ENCODE measurements around the gene ABCA4. TPM values are rescaled to one million over a fixed set of nuclear protein-coding genes. Genes with fewer than 3 reads are reported as not detected.
"Not testable (repeated sequence)": the region's sequence is repeated elsewhere in the genome, so short reads cannot be mapped to it uniquely, and the experiment has no call there.

Gene ABCA4
- total and polyA plus RNA-seq, 2 of the 8 experiments (the other 6 are each of a cell fraction or from before 2014, with no cell fraction given) = 0.06 TPM; not detected in 1

- no peak for TF ChIP-seq ATF2 (IDR thresholded peaks at IDR 0.05; ENCODE audit: low read length)
Observed at GRCh38 chr1:93955765-93956164, 165.2 kb downstream of the ABCA4 start (continued).

DNA sequence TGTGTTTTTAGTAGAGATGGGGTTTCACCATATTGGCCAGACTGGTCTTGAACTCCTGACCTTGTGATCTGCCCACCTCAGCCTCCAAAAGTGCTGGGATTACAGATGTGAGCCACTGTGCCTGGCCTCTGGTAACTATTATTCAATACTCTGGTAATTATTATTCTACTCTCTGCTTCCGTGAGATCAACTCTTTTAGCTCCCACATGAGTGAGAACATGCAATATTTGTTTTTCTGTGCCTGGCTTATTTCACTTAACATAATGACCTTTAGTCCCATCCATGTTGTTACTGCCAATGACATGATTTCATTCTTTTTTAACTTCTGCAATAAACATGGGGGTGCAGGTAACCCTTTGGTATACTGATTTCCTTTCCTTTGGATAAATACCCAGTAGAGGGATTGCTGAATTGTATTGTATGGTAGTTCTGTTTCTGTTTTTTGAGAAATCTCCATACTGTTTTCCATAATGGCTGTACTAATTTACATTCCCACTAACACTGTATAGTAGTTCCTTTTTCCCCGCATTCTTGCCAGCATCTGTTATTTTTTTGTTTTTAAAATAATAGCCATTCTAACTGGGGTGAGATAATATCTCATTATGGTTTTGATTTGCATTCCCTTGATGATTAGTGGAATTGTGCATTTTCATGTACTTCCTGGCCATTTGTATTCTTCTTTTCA is 173.8 kb downstream of the ABCA4 start:
- H3K9ac ChIP-seq (replicated peaks in 1 of 4; ENCODE audit: extremely low read depth in 1 of 4, low read depth in 3 of 4, low read length in 3 of 4); H4K5ac ChIP-seq (ENCODE audit: insufficient read length, low read depth, low read length); H4K8ac ChIP-seq (ENCODE audit: extremely low read depth, insufficient read depth, low read length); POLR2A ChIA-PET (ENCODE audit: partially characterized antibody); H2BK5ac ChIP-seq (ENCODE audit: low read depth, low read length); H3K56ac ChIP-seq (replicated peaks; ENCODE audit: insufficient read length, low read depth, low read length); H3K14ac ChIP-seq (ENCODE audit: insufficient read length); H2BK15ac ChIP-seq (ENCODE audit: low read length); H4K20me1 ChIP-seq (replicated peaks in 1 of 2; ENCODE audit: control insufficient read depth in 1 of 2, insufficient read depth in 2 of 2, low read length in 2 of 2); DNase-seq (ENCODE audit: low read depth in 1 of 2, low spot score in 2 of 2); H3K27me3 ChIP-seq (replicated peaks in 1 of 4; ENCODE audit: control insufficient read depth in 3 of 4, extremely low read depth in 1 of 4, insufficient read depth in 3 of 4, low read length in 3 of 4); H2BK120ac ChIP-seq (replicated peaks; ENCODE audit: low read depth, low read length); H3K4me1 ChIP-seq (replicated peaks in 1 of 4; ENCODE audit: control insufficient read depth in 3 of 4, insufficient read depth in 4 of 4, low read length in 3 of 4); H4K91ac ChIP-seq (replicated peaks; ENCODE audit: insufficient read length, low read length); H2AFZ ChIP-seq (ENCODE audit: low read length); H3K79me1 ChIP-seq (ENCODE audit: low read depth, low read length); H2AK5ac ChIP-seq (ENCODE audit: low read depth, low read length); H3K18ac ChIP-seq (ENCODE audit: extremely low read depth, low read length); H3K23ac ChIP-seq (ENCODE audit: insufficient read length); H3K4ac ChIP-seq (replicated peaks; ENCODE audit: insufficient read length, low read depth, low read length); H3K79me2 ChIP-seq (ENCODE audit: control insufficient read depth in 1 of 2, insufficient read depth in 2 of 2, low read length in 2 of 2); H3K4me3 ChIP-seq (ENCODE audit: extremely low read depth in 1 of 4, insufficient read depth in 2 of 4, low read depth in 3 of 4, low read length in 4 of 4); H3K4me2 ChIP-seq (ENCODE audit: insufficient read depth in 1 of 2, low read depth in 2 of 2, low read length in 2 of 2); H3K23me2 ChIP-seq (ENCODE audit: low read depth, low read length); FAIRE-seq; H2BK12ac ChIP-seq (ENCODE audit: low read depth, low read length); H3K27ac ChIP-seq (ENCODE audit: low read depth, low read length); H3K36me3 ChIP-seq (ENCODE audit: control insufficient read depth in 2 of 4, insufficient read depth in 4 of 4, low read length in 3 of 4); H2BK20ac ChIP-seq (ENCODE audit: low read length): not testable (repeated sequence)
- peaks cover 3 to 12% of the 10 kb centered on the region in 2 experiments; a peak in 2 of 4 replicates for H3K9me3 ChIP-seq (ENCODE audit: insufficient read depth in 2 of 2, low read depth in 1 of 2, low read length in 1 of 2)
- CTCF ChIA-PET (ENCODE audit: partially characterized antibody) = interaction anchor here (1.1 kb wide), 1 partner anchor 37 kb away, joined by 3 read pairs; no protein-coding TSS in a partner anchor
- WGBS, 2 experiments (ENCODE audit: extremely low coverage in 1 of 2, insufficient coverage in 1 of 2, insufficient read length in 1 of 2, insufficient replicate concordance in 2 of 2, low coverage in 1 of 2, low lambda C conversion rate in 2 of 2, missing lambda C conversion rate in 1 of 2) = 89% methylated on average over 2 of the region's 2 CpGs; no CpG with 5 or more reads in 1 of the 2 experiments
